ENCODE data around the gene SYMPK.

DNA sequence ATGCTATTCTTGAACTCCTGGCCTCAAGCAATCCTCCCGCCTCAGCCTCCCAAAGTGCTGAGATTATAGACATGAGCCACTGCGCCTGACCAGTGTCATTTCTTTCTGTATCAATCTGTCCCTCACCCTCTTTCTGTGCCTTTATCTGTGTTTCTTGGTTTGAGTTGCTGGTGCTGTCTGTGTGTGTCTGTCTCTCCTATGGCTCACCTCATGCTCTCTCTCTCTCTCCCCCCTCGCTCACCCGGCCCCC, 13.1 kb upstream of the SYMPK start:
- TF ChIP-seq, protein P1, sequence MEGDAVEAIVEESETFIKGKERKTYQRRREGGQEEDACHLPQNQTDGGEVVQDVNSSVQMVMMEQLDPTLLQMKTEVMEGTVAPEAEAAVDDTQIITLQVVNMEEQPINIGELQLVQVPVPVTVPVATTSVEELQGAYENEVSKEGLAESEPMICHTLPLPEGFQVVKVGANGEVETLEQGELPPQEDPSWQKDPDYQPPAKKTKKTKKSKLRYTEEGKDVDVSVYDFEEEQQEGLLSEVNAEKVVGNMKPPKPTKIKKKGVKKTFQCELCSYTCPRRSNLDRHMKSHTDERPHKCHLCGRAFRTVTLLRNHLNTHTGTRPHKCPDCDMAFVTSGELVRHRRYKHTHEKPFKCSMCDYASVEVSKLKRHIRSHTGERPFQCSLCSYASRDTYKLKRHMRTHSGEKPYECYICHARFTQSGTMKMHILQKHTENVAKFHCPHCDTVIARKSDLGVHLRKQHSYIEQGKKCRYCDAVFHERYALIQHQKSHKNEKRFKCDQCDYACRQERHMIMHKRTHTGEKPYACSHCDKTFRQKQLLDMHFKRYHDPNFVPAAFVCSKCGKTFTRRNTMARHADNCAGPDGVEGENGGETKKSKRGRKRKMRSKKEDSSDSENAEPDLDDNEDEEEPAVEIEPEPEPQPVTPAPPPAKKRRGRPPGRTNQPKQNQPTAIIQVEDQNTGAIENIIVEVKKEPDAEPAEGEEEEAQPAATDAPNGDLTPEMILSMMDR (IDR thresholded peaks at IDR 0.05; ENCODE audit: borderline replicate concordance, extremely low read depth, low read length, poor library complexity, severe bottlenecking), result no peak
- no peak for TF ChIP-seq EZH2 (IDR thresholded peaks at IDR 0.05; ENCODE audit: borderline replicate concordance, low read depth, low read length, severe bottlenecking)
